Endothelial cell of umbilical vein (primary cell): ENCODE measurements around the gene ATXN7L2. TPM values are rescaled to one million over a fixed set of nuclear protein-coding genes. Genes with fewer than 3 reads are reported as not detected.

Source experiments
- BruUV-seq: library from RNA; stranded (reverse); fragments of 400-500 nt; replicated peaks from 2 replicates; lab custom pipeline; 2021; lab: Mats Ljungman, UMichigan
- CTCF ChIA-PET: fragments of 300-600, 350-600 bp; sonication (Branson Sonifier 250); formaldehyde crosslinking; loops from one replicate; lab custom pipeline; 2021; ENCODE audit warnings: antibody characterized with exemption, inconsistent platforms; lab: Charles Lee
- POLR2A ChIA-PET: fragments of 300-600, 350-600 bp; sonication (Branson Sonifier 250); formaldehyde crosslinking; loops from one replicate; lab custom pipeline; 2021; ENCODE audit warnings: antibody characterized with exemption, inconsistent platforms; lab: Charles Lee
- DNase-seq: peaks from one replicate; pipeline ENCODE4 v3.0.0-alpha.2; 2011; ENCODE audit warnings: low read depth, low spot score
- FAIRE-seq: peaks from 2 replicates; lab custom pipeline; 2011; peaks lifted over from hg19 to GRCh38; lab: Jason Lieb, UNC
- H2AFZ ChIP-seq: 2 replicates; pipeline ENCODE4 v1.6.0; 2012; ENCODE audit warnings: low read depth, low read length, control low read depth, inconsistent platforms
- H3K27ac ChIP-seq: 2 replicates; pipeline ENCODE4 v1.5.1; 2011; ENCODE audit warnings: low read depth, mild to moderate bottlenecking, control low read depth, low read length, moderate library complexity; ENCODE audit not compliant: insufficient read depth
- H3K27me3 ChIP-seq, 2 experiments: 2 replicates each; pipeline versions ENCODE4 v1.6.0 to v1.6.1; 2011; ENCODE audit warnings: low read length in 2 of 2, mixed read lengths in 1 of 2; ENCODE audit not compliant: control insufficient read depth in 2 of 2, insufficient read depth in 2 of 2
- H3K36me3 ChIP-seq, 2 experiments: 2 replicates in 1 of 2; 3 replicates in 1 of 2; pipeline ENCODE4 v1.5.1; 2011; ENCODE audit warnings: low read length in 2 of 2, mild to moderate bottlenecking in 1 of 2, moderate library complexity in 1 of 2; ENCODE audit not compliant: control insufficient read depth in 2 of 2, insufficient read depth in 2 of 2; ENCODE audit errors: extremely low read depth in 1 of 2
- H3K4me1 ChIP-seq: 3 replicates; pipeline ENCODE4 v1.5.1; 2011; ENCODE audit warnings: mild to moderate bottlenecking, low read length; ENCODE audit not compliant: control insufficient read depth, insufficient read depth; ENCODE audit errors: extremely low read depth
- H3K4me2 ChIP-seq: 2 replicates; pipeline ENCODE4 v1.6.1; 2011; ENCODE audit warnings: low read length, control low read depth, mixed read lengths; ENCODE audit not compliant: insufficient read depth
- H3K4me3 ChIP-seq, 3 experiments: fragments of 200-600 bp in 1 of 3; sonication (generic), shearing (Covaris generic) in 1 of 3; replicated peaks in 1 of 3; 2 replicates each; pipeline ENCODE4 v1.5.1; 2011 to 2016; ENCODE audit warnings: control low read depth in 3 of 3, low read length in 3 of 3, mild to moderate bottlenecking in 2 of 3, inconsistent platforms in 1 of 3, low read depth in 1 of 3, moderate library complexity in 1 of 3; ENCODE audit not compliant: insufficient read depth in 1 of 3
- H3K79me2 ChIP-seq: 2 replicates; pipeline ENCODE4 v1.6.0; 2012; ENCODE audit warnings: low read length, inconsistent platforms; ENCODE audit not compliant: control insufficient read depth, insufficient read depth
- H3K9ac ChIP-seq: replicated peaks from 2 replicates; pipeline ENCODE3; 2011; ENCODE audit warnings: low read length, control low read depth; ENCODE audit not compliant: insufficient read depth; ENCODE audit errors: extremely low read depth
- H3K9me1 ChIP-seq: replicated peaks from 3 replicates; pipeline ENCODE4 v1.6.0; 2011; ENCODE audit warnings: mild to moderate bottlenecking, low read length; ENCODE audit not compliant: control insufficient read depth, insufficient read depth; ENCODE audit errors: extremely low read depth
- H3K9me3 ChIP-seq: replicated peaks from 2 replicates; pipeline ENCODE4 v1.5.1; 2012; ENCODE audit warnings: low read length, inconsistent platforms; ENCODE audit not compliant: control insufficient read depth, insufficient read depth
- H4K20me1 ChIP-seq: replicated peaks from 2 replicates; pipeline ENCODE3; 2011; ENCODE audit warnings: mild to moderate bottlenecking, low read length; ENCODE audit not compliant: control insufficient read depth, insufficient read depth; ENCODE audit errors: extremely low read depth
- EZH2 ChIP-seq: IDR thresholded peaks from 2 replicates; pipeline ENCODE4 v1.6.1; 2012; ENCODE audit warnings: borderline replicate concordance, low read depth, mild to moderate bottlenecking, moderate library complexity, low read length, inconsistent platforms; ENCODE audit not compliant: severe bottlenecking
- FOS ChIP-seq: IDR thresholded peaks from 2 replicates; pipeline ENCODE4 v1.6.1; 2011; ENCODE audit warnings: mild to moderate bottlenecking, low read length, moderate library complexity, borderline replicate concordance; ENCODE audit not compliant: insufficient read depth
- GATA2 ChIP-seq: IDR thresholded peaks from 2 replicates; pipeline ENCODE4 v1.7.0; 2011; ENCODE audit warnings: low read depth, mild to moderate bottlenecking, moderate library complexity, mixed read lengths, low read length; ENCODE audit not compliant: insufficient read length, insufficient read depth
- JUN ChIP-seq: IDR thresholded peaks from 2 replicates; pipeline ENCODE4 v1.6.1; 2011; ENCODE audit warnings: borderline replicate concordance, low read depth; ENCODE audit not compliant: insufficient read length, insufficient read depth
- MYC ChIP-seq: IDR thresholded peaks from one replicate; pipeline ENCODE4 v1.6.1; 2011; ENCODE audit warnings: mild to moderate bottlenecking, low read depth, low read length
- POLR2A ChIP-seq: IDR thresholded peaks from 2 replicates; pipeline ENCODE4 v1.6.1; 2012; ENCODE audit warnings: low read depth, mild to moderate bottlenecking, control low read depth, low read length
- POLR2AphosphoS5 ChIP-seq: IDR thresholded peaks from 2 replicates; pipeline ENCODE4 v1.6.1; 2012; ENCODE audit warnings: low read depth, mild to moderate bottlenecking, control low read depth, low read length, moderate library complexity; ENCODE audit not compliant: insufficient read depth
- dilution Hi-C: fragments of 300-500 bp; cut with MboI; formaldehyde crosslinking; loops from one replicate; pipeline ENCODE4 v1.15.0; 2019; ENCODE audit warnings: low sequenced_read_pairs; ENCODE audit not compliant: extremely low pct_ligation_motif_present
- intact Hi-C: fragments of 100-400 bp; cut with micrococcal nuclease; formaldehyde crosslinking; loops from one replicate; pipeline ENCODE4 v1.10.0; 2022
- polyA plus RNA-seq, 4 experiments: library from polyadenylated mRNA; depleted of rRNA in 3 of 4; stranded (reverse) in 3 of 4; unstranded in 1 of 4; fragments of >200 nt; gene quantifications; 2 replicates each; pipeline versions ENCODE4 v1.2.1 to v1.2.3, GENCODE V29; 2011 to 2012; ENCODE audit warnings: missing spikeins in 1 of 4
- total RNA-seq: library from RNA; stranded (reverse); gene quantifications from 2 replicates; pipeline ENCODE4 v1.2.3, GENCODE V29; 2021
- TF ChIP-seq, protein P1 (sequence below): IDR thresholded peaks from 2 replicates; pipeline ENCODE4 v1.6.1; 2011; ENCODE audit not compliant: insufficient read depth, insufficient read length
- TF ChIP-seq, protein P2 (sequence below), 2 donors: IDR thresholded peaks; 1 replicate in 1 of 2; 2 replicates in 1 of 2; pipeline ENCODE4 v1.5.1; 2011; ENCODE audit warnings: low read length in 2 of 2, mild to moderate bottlenecking in 2 of 2, moderate library complexity in 2 of 2, control low read depth in 1 of 2, inconsistent platforms in 1 of 2, low read depth in 1 of 2; ENCODE audit not compliant: insufficient read depth in 1 of 2; ENCODE audit errors: extremely low read depth in 1 of 2

ATXN7L2 gene
- total and polyA plus RNA-seq, 2 donors (not counting 3 experiments of a cell fraction or from before 2014, with no cell fraction given): 4.4 to 4.9 TPM

DNA sequence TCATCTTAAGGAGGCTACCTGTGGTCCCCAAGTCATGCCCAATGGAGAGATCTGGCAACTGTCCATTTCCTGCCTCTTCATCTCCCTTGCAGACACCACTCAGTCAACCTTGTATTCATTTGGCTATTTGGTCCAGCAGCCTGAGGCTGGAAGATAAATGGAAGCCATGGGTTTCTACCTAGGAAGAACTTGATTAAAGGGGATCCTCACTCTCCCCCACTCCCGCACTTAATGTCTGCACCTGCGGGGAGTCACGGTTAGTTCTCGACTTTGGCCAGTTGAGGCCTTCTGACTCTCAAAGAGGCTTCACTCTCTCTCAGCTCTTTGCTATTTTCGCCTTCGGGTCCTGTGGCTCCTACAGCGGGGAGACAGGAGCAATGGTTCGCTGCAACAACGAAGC is 8.4 kb upstream of the ATXN7L2 start:
- BruUV-seq: no TSS peak
- dilution Hi-C loops (no loop called here), intact Hi-C loops (no loop called here)
- no peak for FAIRE-seq
- Histone ChIP-seq H3K9me1 (no peaks in the 10 kb centered on the region), H4K20me1 (no peaks in the 10 kb centered on the region), H3K79me2 (no peaks in the 10 kb centered on the region), H2AFZ (no peak overlapping the region), H3K27me3 (peaks cover 29 to 34% of the 10 kb centered on the region in 2 experiments), H3K4me1 (no peaks in the 10 kb centered on the region), H3K9ac (no peak overlapping the region), H3K4me2 (no peak overlapping the region), H3K27ac (no peak overlapping the region), H3K36me3 (no peaks in the 10 kb centered on the region), H3K4me3 (no peak overlapping the region), H3K9me3 (no peaks in the 10 kb centered on the region)
- no peak for DNase-seq
- ChIA-PET CTCF (interaction anchor here (1.2 kb wide), 1 partner anchor 57 kb away, joined by 5 read pairs; no protein-coding TSS in a partner anchor), POLR2A (no interaction called here)
- TF ChIP-seq POLR2AphosphoS5: no peak
- TF ChIP-seq, protein P1, sequence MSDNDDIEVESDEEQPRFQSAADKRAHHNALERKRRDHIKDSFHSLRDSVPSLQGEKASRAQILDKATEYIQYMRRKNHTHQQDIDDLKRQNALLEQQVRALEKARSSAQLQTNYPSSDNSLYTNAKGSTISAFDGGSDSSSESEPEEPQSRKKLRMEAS: no peak
- no peak for TF ChIP-seq GATA2
- TF ChIP-seq EZH2: no peak
- no peak for TF ChIP-seq POLR2A
- TF ChIP-seq JUN: no peak
- no peak for TF ChIP-seq FOS
- TF ChIP-seq MYC: no peak
- TF ChIP-seq, protein P2, sequence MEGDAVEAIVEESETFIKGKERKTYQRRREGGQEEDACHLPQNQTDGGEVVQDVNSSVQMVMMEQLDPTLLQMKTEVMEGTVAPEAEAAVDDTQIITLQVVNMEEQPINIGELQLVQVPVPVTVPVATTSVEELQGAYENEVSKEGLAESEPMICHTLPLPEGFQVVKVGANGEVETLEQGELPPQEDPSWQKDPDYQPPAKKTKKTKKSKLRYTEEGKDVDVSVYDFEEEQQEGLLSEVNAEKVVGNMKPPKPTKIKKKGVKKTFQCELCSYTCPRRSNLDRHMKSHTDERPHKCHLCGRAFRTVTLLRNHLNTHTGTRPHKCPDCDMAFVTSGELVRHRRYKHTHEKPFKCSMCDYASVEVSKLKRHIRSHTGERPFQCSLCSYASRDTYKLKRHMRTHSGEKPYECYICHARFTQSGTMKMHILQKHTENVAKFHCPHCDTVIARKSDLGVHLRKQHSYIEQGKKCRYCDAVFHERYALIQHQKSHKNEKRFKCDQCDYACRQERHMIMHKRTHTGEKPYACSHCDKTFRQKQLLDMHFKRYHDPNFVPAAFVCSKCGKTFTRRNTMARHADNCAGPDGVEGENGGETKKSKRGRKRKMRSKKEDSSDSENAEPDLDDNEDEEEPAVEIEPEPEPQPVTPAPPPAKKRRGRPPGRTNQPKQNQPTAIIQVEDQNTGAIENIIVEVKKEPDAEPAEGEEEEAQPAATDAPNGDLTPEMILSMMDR (IDR thresholded peaks at IDR 0.05; ENCODE audit: extremely low read depth in 1 of 2, insufficient read depth in 1 of 2, low read depth in 1 of 2, low read length in 2 of 2): no peak
